ENCODE measurements around the gene NHERF2.
A peak's percentile ranks its signal among the peaks of the same experiment; 100 is the strongest.
"Not testable (repeated sequence)": the region's sequence is repeated elsewhere in the genome, so short reads cannot be mapped to it uniquely, and the experiment has no call there.

The NHERF2 gene

GRCh38 chr16:2030036-2030435 lies 3.3 kb downstream of the NHERF2 start:
- TF ChIP-seq, protein P1, sequence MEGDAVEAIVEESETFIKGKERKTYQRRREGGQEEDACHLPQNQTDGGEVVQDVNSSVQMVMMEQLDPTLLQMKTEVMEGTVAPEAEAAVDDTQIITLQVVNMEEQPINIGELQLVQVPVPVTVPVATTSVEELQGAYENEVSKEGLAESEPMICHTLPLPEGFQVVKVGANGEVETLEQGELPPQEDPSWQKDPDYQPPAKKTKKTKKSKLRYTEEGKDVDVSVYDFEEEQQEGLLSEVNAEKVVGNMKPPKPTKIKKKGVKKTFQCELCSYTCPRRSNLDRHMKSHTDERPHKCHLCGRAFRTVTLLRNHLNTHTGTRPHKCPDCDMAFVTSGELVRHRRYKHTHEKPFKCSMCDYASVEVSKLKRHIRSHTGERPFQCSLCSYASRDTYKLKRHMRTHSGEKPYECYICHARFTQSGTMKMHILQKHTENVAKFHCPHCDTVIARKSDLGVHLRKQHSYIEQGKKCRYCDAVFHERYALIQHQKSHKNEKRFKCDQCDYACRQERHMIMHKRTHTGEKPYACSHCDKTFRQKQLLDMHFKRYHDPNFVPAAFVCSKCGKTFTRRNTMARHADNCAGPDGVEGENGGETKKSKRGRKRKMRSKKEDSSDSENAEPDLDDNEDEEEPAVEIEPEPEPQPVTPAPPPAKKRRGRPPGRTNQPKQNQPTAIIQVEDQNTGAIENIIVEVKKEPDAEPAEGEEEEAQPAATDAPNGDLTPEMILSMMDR (conservative IDR thresholded peaks at IDR 0.05; ENCODE audit: low read depth, low read length): no peak
- H3K4me3 ChIP-seq (ENCODE audit: low read length): no peak overlapping the region
- DNase-seq (ENCODE audit: low read depth): no peak

DNA sequence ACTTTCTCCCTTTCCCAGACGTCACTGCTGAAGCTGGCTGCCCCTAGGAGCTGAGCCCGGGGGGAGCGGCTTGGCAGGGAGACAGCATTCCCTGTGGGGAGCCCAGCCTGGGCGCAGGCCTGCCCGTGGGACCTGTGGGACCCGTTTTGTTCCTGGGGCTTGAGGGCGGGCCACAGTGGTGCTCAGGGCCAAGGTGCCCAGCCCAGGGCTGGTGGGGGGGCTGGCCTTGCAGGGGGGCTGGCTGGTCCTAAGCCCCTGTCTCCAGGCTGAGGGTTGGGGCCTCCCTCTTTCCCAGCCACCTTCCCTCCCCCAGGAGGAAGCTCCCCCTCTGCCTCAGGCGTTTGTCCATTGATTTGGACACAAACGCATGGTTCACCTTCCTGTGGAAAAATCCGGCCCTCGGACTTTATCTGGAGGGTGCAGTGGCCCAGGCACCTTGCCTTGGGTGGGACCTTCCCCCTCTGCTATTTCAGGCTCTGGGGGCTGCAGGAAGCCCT lies 4.4 kb downstream of the NHERF2 start:
- H3K4me3 ChIP-seq (ENCODE audit: low read length): no peak overlapping the region
- no peak for DNase-seq (ENCODE audit: low read depth)
- TF ChIP-seq, protein P1 (conservative IDR thresholded peaks at IDR 0.05; ENCODE audit: low read depth, low read length): no peak

- no peak overlapping the region for H3K4me3 ChIP-seq (ENCODE audit: low read length)
- TF ChIP-seq, protein P1 (conservative IDR thresholded peaks at IDR 0.05; ENCODE audit: low read depth, low read length): no peak
- DNase-seq (ENCODE audit: low read depth): no peak
Observed at GRCh38 chr16:2032285-2033056, 5.8 kb downstream of the NHERF2 start.

DNA sequence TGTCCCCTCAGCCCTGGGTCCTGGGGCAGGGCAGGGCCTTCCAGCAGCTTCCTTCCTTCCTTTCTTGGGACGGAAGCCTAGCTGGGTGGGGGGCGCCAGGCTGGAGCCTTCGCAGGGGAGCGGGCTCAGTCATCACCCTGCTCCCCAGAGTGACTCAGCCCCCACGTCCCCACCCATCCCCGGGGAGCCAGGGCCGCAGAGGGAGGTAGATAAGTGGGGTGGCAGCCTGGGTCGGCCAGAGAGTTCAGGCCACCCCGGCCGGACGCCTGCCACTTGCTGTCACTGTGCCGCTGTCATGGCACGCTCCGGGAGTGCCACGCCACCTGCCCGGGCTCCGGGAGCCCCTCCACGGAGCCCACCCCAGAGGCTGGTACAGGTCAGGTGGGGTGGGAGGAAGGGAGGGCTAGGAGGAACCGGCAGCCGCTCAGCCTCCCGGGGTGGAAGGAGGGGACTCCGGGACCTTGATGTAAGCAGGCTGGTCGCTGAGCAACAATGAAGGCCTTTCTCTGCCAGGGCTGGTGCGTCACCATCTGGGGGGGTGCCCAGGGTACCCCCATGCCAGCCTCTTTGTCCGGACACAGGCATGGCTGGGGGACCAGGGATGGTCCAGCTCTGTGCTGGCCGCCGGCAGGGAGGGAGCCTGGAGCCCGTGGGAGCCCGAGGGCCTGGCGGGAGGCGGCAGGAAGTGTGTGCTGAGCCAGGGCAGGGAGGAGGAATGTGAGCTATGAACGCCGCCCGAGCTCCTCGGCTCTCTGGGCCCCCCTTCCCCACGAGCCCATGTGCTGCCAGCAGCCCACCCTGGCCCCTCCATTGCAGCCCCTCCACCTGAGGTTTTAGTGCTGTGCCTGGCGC lies 6.6 kb downstream of the NHERF2 start:
- DNase-seq (ENCODE audit: low read depth): no peak
- H3K4me3 ChIP-seq (ENCODE audit: low read length): peak overlapping the region; percentile 13
- TF ChIP-seq, protein P1 (conservative IDR thresholded peaks at IDR 0.05; ENCODE audit: low read depth, low read length): no peak

DNA sequence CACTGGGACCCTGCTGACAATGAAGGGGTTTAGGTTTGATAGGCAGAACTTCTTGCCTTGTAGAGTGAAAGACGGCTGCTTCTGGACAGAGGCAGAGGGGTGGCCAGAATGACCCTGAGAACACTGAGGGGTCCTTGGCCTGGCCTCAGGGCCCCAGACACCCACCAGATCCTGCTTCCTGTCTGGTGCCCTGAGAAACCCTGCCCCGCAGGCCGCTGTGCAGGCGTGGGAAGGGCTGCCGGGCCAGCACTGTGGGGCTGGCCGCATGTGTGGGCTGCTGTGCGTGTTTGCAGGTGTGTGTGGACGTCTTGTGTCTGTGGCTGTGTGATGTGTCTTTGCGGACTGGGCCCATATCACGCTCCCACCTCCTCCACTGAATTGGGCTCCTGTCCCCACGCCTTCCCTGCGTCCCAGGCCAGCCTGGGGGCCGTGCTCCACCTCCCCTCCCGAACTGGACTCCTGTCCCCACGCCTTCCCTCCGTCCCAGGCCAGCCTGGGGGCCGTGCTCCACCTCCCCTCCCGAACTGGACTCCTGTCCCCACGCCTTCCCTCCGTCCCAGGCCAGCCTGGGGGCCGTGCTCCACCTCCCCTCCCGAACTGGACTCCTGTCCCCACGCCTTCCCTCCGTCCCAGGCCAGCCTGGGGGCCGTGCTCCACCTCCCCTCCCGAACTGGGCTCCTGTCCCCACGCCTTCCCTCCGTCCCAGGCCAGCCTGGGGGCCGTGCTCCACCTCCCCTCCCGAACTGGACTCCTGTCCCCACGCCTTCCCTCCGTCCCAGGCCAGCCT lies 7.4 kb downstream of the NHERF2 start:
- not testable (repeated sequence) for DNase-seq (ENCODE audit: low read depth); H3K4me3 ChIP-seq (ENCODE audit: low read length)

GRCh38 chr16:2034696-2035430 lies 8.2 kb downstream of the NHERF2 start:
- TF ChIP-seq, protein P1 (conservative IDR thresholded peaks at IDR 0.05; ENCODE audit: low read depth, low read length): no peak

More at GRCh38 chr16:2034696-2035430, 8.2 kb downstream of the NHERF2 start:
- no peak overlapping the region for H3K4me3 ChIP-seq (ENCODE audit: low read length)
- DNase-seq (ENCODE audit: low read depth): no peak
